Mucosa of descending colon (tissue), 3 donors: ENCODE data around the gene PTPN21. TPM values are rescaled to one million over a fixed set of nuclear protein-coding genes. Genes with fewer than 3 reads are reported as not detected.
"Not testable (repeated sequence)": the region's sequence is repeated elsewhere in the genome, so short reads cannot be mapped to it uniquely, and the experiment has no call there.

Experiments used
- ATAC-seq: fragments of 200-7000 bp; cut with Tn5 transposase; one replicate; pipeline ENCODE4 v1.9.1; 2020; ENCODE audit warnings: mild to moderate bottlenecking, moderate library complexity
- DNase-seq, 3 donors: peaks; one replicate each; pipeline ENCODE4 v3.0.0-alpha.2; 2020
- H3K36me3 ChIP-seq: fragments of 200-600 bp; one replicate; pipeline ENCODE4 v1.8.0; 2021; ENCODE audit warnings: low read depth, mild to moderate bottlenecking
- H3K4me1 ChIP-seq: fragments of 200-600 bp; one replicate; pipeline ENCODE4 v1.8.0; 2021; ENCODE audit warnings: low read depth, mild to moderate bottlenecking
- H3K4me3 ChIP-seq: fragments of 200-600 bp; one replicate; pipeline ENCODE4 v1.8.0; 2021; ENCODE audit warnings: mild to moderate bottlenecking
- H3K9me3 ChIP-seq: fragments of 200-600 bp; one replicate; pipeline ENCODE4 v1.8.0; 2021; ENCODE audit warnings: mild to moderate bottlenecking
- intact Hi-C, 2 donors: fragments of 100-400 bp; cut with DNase I in 1 of 2; cut with micrococcal nuclease in 1 of 2; formaldehyde crosslinking; loops; one replicate each; pipeline versions ENCODE4 v1.11.0 to v1.11.1; 2022; cut with DNase I, micrococcal nuclease
- total RNA-seq, 3 donors: library from RNA; stranded (reverse); fragmentation: NEBNext Ultra II Directional in 2 of 3; extraction: Animal tissue kit (Norgen Biotek cat#: 25700) in 2 of 3; gene quantifications; one replicate each; pipeline versions ENCODE4 v1.2.1 to v1.2.4, GENCODE V29; 2021 to 2023
- TF ChIP-seq, protein P1 (sequence below): fragments of 200-600 bp; IDR thresholded peaks from one replicate; pipeline ENCODE4 v1.8.0; 2022; ENCODE audit warnings: antibody characterized with exemption, mild to moderate bottlenecking
- donor health status: DM: no; HTN: no; CAD: no; lungs with moderate emphysema.
- donor health status: DM: no; HTN: no; CAD: no.
- donor health status: DM: no; HTN: yes; CAD: no.

PTPN21 gene
- total RNA-seq, 3 donors from 2014 or later = 37.0 to 51.8 (median 44.7) TPM

DNA sequence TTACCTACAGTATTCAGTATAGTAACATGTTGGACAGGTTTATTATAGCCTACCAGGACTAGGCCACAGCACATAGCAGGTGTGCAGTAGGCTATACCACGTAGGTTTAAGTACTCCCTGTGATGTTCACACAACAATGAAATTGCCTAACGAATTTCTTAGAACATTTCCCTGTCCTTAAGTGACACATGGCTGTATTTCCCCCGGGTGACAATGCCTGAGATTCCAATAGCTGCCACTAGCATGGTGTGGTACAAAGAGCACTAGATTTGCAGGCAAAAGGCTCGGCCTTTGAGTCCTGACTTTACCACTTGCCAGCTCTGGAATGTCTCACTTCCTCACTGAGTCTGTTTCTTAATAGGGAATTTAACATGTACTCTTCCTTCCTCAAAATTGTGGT is 19.7 kb downstream of the PTPN21 start:
- peak in 2 of 3 donors; percentile 53 to 78 for DNase-seq
- intact Hi-C loops = no loop called here
- peak; percentile 95 for ATAC-seq
- Histone ChIP-seq H3K4me3 (no peak overlapping the region), H3K9me3 (no peaks in the 10 kb centered on the region), H3K4me1 (peaks cover 33% of the 10 kb centered on the region), H3K36me3 (no peaks in the 10 kb centered on the region)
- TF ChIP-seq, protein P1, sequence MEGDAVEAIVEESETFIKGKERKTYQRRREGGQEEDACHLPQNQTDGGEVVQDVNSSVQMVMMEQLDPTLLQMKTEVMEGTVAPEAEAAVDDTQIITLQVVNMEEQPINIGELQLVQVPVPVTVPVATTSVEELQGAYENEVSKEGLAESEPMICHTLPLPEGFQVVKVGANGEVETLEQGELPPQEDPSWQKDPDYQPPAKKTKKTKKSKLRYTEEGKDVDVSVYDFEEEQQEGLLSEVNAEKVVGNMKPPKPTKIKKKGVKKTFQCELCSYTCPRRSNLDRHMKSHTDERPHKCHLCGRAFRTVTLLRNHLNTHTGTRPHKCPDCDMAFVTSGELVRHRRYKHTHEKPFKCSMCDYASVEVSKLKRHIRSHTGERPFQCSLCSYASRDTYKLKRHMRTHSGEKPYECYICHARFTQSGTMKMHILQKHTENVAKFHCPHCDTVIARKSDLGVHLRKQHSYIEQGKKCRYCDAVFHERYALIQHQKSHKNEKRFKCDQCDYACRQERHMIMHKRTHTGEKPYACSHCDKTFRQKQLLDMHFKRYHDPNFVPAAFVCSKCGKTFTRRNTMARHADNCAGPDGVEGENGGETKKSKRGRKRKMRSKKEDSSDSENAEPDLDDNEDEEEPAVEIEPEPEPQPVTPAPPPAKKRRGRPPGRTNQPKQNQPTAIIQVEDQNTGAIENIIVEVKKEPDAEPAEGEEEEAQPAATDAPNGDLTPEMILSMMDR = peak; percentile 50

DNA sequence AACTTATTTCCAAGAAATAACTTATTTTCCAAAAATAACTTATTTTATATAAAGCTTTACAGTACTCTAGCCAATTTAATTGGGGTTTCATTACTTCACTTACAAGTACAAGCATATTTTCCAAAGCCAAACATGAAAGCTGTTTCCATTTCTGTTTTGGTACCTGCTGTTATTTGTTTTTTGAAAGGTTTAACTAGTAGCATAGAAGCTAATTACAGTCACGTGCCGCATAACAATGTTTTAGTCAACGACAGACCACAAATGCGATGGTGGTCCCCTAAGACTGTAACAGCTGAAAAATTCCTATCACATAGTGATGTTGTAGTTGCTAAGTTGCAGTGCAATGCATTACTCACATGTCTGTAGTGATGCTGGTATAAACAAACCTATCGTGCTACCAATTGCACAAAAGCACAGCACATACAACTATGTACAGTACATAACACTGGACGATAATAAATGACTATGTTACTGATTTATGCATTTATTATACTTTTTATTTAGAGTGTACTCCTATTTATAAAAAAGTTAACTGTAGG is 21.7 kb downstream of the PTPN21 start:
- H3K9me3 ChIP-seq = peaks cover 6% of the 10 kb centered on the region
- no peaks in the 10 kb centered on the region for H3K36me3 ChIP-seq
- ATAC-seq (no peak), DNase-seq (no peak)
- intact Hi-C loops = no loop called here
- no peak overlapping the region for H3K4me3 ChIP-seq
- H3K4me1 ChIP-seq = peaks cover 26% of the 10 kb centered on the region
- TF ChIP-seq, protein P1 = no peak

DNA sequence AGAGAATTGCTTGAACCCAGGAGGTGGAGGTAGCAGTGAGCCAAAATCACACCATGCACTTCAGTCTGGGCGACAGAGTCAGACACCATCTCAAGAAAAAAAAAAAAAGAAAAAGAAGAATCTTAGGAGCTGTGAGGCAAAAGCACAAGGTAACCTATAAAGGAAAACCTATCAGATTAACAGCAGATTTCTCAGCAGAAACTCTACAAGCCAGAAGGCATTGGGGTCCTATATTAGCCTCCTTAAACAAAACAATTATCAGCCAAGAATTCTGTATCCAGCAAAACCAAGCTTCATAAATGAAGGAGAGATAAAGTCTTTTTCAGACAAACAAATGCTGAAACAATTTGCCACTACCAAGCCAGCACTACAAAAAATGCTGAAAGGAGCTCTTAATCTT is 24.9 kb downstream of the PTPN21 start:
- intact Hi-C loops = not testable (repeated sequence)

DNA sequence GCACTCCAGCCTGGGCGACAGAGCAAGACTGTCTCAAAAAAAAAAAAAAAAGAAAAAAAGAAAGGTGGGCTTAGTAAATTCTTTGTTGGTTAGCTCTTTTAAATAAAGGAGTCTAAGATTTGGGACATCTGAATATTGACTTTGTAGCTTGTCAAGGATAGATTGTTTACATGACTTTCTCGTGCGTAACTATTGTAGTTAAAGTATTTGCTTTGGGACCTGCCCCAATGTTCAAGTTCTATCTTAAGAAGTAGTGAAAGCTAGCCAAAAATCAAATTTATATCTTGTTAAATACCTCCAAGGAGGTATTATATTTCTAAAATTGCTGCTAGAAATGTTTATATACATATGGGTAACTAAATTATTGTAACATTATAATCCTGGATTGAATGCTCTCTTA is 32.4 kb downstream of the PTPN21 start:
- no peaks in the 10 kb centered on the region for H3K9me3 ChIP-seq
- intact Hi-C loops = no loop called here
- H3K36me3 ChIP-seq = no peaks in the 10 kb centered on the region
- TF ChIP-seq, protein P1 = no peak
- ATAC-seq = peak; percentile 44
- peaks cover 21% of the 10 kb centered on the region for H3K4me1 ChIP-seq
- no peak for DNase-seq
- no peak overlapping the region for H3K4me3 ChIP-seq

More for the DNA sequence above, 24.9 kb downstream of the PTPN21 start:
- H3K4me3 ChIP-seq, H3K36me3 ChIP-seq, ATAC-seq, DNase-seq, H3K9me3 ChIP-seq, H3K4me1 ChIP-seq: not testable (repeated sequence)

DNA sequence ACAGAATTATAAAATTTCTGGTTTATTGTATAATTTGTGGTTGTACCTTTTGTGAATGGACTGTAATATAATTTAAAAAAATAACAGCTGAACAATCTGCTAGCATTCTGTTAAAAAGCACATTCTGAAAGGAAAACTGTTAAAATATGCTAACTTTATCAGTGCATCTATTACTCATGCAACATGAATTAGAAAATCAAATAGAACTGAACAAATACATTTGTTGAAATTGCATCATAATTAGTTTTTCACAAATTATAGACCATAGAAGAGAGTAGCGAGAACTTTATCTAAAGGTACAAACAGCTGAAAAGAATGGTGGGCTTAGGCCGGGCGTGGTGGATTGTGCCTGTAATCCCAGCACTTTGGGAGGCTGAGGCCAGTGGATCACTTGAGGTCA is 33.0 kb downstream of the PTPN21 start:
- intact Hi-C loops = no loop called here
- DNase-seq = no peak
- H3K4me1 ChIP-seq = peaks cover 21% of the 10 kb centered on the region
- H3K36me3 ChIP-seq = no peaks in the 10 kb centered on the region
- no peaks in the 10 kb centered on the region for H3K9me3 ChIP-seq
- ATAC-seq = no peak
- TF ChIP-seq, protein P1 = no peak
- H3K4me3 ChIP-seq = no peak overlapping the region

DNA sequence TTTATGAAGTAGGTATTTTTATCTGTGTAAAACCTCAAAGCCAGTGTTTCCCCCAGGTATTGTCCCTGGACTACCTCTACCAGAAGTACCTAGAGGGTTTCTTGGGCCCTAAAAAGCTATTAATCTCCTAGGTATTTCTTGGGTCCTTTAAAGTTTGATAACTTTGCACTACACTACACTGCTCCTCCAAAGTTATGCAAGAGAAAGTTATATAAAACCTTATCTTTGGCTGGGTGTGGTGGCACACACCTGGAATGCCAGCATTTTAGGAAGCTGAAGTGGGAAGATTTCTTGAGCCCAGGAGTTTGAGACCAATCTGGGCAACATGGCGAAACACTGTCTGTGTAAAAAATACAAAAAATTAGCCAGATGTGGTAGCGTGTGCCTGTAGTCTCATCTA is 34.9 kb downstream of the PTPN21 start:
- TF ChIP-seq, protein P1 = no peak
- DNase-seq (no peak), ATAC-seq (peak; percentile 76)
- Histone ChIP-seq H3K4me3 (no peak overlapping the region), H3K9me3 (no peaks in the 10 kb centered on the region), H3K4me1 (peaks cover 35% of the 10 kb centered on the region), H3K36me3 (no peaks in the 10 kb centered on the region)
- intact Hi-C loops = no loop called here
